IPS DF 4.7 (cell line): ENCODE results near the gene ZNF747.

ENCODE experiments used
- DNase-seq: peaks from one replicate; pipeline ENCODE4 v3.0.0-alpha.2; 2013; ENCODE audit warnings: low spot score; ENCODE audit errors: extremely low read depth

The ZNF747 gene

DNA sequence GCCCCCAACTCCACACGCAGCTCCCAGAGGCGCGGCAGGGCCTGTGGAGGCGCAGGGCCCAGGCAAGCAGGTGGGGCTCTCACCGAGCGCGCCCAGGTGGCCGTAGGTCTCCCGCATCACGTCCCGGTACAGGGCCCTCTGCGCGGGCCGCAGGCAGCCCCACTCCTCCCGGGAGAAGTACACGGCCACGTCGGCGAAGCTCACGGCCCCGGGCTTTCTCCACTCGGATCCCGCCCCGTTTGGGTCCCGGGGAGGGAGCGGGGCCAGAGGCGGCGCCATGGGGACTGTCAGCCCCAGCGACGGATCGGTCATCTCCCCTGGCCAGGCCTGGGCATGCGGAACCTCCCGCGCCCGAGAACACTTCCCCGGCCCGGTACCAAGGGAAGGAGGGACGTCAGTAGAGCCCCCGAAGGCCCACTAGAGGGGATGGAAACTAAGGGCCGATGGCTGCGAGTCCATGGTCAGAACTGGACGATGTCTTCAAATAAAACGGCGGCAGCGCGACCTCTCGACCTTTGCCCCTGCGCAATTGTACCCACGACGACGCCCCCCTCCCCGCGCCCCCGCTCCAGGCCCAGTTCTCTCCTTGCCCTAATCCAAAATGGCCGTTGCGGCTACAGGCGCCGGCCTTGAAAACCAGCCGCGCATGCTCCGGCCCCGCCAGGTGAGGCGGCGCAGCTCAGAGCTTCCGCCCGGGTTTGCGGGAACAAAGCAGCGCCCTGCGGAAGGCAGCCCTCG is at the start of gene ZNF747:
ZNF747 (minus strand) TSS at position 491 of the 738 bp plus-strand sequence; CDS start at position 312, 179 bp downstream.
- no peak for DNase-seq

DNA sequence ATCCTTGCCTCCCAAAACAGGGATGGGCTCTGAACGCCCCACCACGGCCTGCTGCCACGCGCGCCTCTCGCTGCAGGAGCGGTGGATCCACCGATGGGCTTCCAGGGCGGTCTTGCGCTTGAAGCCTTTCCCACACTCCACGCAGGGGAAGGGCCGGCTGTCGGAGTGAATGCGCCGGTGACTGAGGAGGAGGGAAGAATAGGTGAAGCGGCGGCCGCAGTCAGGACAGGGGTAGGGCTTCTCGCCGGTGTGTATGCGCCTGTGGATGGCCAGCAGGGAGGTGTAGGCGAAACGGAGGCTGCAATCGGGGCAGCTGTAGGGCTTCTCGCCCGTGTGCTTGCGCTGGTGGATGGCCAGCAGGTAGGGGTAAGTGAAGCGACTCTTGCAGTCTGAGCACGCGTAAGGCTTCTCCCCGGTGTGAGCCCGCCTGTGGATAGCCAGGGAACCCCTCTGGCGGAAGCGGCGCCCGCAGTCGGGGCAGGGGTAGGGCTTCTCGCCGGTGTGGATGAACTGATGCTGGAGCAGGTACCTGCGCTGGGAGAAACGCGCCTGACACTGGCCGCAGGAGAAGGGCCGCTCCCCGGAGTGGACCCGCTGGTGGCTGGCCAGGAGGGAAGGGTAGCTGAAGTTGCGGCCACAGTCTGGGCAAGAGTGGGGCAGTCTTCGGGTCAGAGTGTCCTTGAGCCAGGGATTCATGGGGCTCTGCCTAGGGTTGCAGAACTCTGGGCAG is 48.1 kb upstream of the ZNF747 start:
- no peak for DNase-seq

DNA sequence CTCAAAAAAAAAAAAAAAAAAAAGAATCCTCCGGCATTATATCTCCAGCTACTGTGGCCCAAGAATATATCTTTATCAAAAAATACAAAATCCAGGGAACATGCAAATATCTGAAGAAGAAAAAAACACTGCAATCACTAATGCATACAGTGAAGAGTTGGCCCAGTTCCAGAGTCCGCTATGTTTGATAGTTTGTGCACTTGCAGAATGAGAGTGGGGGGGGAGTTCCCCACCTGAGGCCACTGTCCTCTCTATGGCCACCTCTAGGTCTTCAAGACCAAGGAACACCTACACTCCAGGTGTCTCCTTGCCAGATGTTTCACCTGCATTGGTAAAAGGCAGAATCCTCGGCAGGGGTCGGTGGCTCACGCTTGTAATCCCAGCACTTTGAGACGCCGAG is 46.8 kb upstream of the ZNF747 start:
- DNase-seq, result no peak

DNA sequence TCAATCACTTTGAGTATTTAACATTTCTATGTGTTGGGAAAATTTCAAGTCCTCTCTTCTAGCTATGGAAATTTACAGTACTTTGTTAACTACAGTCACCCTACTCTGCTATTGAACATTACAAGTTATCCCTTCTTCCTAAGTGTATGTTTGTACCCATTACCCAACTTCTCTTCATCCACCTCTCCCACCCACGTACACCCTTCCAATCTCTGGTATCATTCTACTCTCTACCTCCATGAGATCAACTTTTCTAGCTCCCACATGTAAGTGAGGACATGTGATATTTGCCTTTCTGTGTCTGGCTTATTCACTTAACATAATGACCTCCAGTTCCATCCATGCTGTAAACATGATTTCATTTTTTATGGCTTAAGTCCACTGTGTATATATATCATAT is 40.0 kb upstream of the ZNF747 start:
- DNase-seq, result no peak

DNA sequence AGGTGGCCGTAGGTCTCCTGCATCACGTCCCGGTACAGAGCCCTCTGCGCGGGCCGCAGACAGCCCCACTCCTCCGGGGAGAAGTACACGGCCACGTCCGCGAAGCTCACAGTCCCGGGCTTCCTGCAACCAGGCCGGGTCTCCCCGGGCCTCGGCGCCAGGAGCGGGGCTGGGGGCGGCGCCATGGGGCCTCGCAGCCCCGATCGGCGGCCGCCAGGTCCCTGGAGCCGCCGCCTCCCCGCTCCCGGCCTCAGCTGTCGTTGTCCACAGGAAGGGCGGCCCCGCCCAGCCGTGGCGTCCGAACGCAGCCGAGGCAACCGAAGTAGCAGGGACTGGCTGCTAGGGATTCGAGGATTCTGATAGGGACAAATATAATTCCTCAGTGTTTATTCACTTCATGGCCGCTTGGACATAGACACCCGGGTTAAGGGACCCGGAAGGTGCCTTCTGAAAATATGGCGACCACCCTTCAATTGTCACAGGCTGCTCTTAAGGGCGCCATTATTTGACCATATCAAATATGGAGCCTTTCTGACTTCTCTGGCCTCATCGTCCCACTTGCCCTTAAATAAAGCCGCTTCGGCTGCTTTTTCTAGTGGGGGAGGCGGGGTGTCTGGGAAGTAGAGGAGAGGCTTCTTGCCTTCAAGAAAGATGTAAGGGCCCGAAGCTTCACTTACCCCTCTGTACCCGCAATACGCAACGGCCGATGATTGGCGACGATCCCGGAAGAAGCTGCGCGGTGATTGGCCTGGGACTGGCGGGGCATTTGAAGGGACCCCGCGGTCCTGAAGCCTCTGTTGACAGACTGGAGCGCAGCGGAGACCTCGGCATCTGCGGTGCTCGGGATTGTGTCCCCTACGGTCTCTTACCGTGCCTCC is 37.0 kb upstream of the ZNF747 start, which contains the start of gene ZNF688:
ZNF688 (minus strand) TSS at position 270 of the 878 bp plus-strand sequence; CDS start at position 185, 85 bp downstream.
- peak; percentile 82 for DNase-seq

DNA sequence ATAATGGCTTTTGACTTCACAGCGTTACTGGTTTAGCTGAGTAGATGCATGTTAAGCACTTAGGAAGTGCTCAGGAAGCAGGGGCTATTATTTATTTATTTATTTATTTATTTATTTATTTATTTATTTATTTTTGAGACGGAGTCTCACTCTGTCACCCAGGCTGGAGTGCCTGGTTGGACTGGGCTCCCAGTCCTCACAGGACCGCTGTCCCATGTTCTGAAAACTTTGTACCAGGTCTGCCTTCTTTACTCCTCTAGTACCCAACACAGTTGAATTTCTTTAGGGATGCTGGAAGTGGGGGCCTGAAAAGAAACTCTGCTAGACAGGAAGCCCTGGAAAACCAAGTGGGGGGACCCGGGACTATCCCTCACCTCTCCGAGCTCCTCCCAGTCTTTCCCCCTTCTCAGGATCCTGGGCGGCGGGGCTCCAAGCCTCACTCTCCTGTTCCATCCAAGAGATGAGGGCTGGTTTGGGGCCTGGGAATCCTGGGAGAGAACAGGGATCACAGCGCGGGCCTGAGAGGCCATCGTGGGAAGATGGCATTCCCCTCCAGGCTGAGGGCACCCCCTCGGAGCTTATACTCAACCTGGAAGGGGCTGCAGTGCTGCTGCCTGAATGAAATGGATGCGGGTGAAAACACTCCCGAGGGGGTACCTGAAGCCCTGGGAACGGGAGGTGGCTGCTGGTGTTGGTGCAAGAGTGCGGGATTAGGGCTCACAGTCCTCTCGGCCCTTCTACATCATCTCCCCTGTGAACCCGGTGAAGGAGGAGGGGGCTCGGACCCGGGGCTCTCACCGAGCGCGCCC is 36.2 kb upstream of the ZNF747 start:
- DNase-seq, result no peak

DNA sequence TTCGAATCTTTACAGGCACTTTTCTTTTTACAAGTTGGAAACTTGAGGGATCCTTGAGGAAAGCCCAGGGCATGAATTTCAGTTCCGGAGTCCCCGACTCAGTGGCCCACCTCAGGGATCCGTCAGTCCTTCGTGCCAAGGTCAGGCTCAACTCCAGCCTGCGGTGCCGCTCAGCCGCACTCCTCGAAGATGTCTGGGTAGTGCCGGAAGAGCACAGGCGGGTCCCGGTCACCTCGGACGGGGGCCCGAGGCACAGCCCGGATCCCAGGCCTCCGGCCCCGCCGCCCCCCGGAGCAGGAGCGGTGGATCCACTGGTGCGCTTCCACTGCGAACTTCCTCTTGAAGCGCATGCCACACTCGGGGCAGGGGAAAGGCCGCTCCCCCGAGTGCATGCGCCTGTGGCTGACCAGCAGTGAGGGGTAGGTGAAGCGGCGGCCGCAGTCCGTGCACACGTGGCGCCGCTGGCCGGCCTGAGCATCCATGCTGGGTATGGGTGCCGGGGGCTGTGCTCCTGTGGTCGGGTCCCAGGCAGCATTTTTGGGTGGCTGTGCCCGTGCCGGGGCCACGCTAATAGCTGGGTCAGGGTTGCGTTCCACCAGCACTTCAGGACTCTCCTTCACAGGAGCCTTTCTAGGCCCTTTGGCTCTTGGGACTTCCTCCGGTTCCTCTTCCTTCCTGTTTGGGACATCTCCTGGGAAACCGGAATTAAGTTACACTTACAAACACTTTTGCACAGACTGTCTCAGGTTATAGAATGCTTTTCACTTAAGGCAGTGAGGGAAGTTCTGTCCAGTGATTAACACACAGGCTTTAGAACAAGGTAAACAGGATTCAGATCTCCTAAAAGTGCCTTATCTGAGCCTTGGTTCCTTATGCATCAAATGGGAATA is 35.3 kb upstream of the ZNF747 start:
- no peak for DNase-seq

DNA sequence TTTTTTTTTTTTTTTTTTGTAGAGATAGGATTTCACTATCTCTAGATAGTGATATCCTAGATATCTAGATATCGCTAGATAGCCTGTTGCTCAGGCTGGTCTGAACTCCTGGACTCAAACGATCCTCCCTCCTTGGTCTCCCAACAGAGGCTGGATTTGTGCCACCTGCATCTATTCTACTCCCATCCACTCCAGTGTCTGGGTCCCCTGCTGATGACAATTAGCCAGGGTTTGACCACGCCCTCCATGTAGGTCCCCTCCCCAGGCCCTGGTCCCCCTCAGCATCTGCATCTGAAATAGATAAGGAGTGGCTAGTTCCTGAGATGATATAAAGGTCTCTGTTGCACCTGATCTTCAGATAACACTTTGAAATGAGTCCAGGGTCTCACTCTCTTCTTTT is 34.6 kb upstream of the ZNF747 start:
- no peak for DNase-seq

DNA sequence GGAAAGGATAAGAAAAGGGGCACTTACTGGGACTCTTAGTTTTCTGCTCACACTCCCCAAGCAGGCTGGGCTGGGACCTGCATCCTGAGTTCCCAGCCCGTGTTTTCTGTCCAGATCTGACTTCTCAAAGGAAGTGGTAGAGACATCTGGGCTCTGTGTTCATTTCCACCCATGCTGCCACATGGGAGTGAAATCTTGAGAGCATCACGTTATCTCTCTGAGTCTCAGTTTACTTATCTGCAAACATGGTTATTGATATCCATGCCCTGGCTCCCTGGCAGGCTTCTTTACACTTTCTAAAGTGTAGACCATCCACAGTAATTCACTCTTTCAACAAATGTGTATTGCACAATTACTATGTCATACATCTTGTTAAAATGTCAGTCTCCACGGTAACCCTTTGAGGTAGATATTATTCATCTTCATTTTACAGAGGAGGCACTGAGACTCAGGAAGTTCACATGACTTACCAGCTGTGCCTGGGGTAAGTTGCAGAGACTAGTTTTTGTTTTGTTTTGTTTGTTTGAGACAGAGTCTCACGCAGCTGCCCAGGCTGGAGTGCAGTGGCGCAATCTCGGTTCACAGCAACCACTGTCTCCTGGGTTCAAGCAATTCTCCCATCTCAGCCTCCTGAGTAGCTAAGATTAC is 33.5 kb upstream of the ZNF747 start:
- DNase-seq, result no peak

DNA sequence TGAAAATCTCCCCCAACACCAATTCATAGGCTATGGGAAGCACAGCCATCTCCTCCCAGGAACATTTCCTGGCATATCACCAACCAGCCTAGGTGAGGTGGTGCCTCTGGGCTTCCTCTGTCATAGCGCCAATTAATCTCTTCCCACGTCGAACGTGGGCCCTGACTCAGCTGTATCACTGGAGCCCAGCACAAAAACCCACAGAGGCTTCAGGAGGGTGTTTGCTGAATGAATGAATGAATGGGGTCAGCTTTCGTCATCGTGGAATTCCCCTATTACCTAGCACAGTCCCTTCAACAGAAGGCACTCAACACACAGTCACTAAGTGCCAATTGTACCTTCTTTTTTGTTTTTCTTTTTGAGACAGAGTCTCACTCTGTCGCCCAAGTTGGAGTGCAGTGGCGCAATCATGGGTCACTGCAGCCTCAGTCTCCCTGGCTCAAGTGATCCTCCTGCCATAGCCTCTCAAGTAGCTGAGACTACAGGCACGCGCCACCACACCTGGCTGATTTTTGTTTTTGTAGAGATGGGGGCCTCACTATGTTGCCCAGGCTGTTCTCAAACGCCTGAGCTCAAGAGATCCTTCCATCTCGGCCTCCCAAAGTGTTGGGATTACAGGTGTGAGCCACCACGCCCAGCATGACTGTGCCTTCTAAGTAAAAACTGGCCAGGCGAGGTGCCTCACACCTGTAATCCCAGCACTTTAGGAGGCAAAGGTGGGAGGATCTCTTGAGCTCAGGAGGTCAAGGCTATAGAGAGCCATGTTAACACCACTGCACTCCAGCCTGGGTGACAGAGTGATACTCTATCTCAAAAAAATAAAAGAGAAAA is 32.7 kb upstream of the ZNF747 start:
- no peak for DNase-seq

DNA sequence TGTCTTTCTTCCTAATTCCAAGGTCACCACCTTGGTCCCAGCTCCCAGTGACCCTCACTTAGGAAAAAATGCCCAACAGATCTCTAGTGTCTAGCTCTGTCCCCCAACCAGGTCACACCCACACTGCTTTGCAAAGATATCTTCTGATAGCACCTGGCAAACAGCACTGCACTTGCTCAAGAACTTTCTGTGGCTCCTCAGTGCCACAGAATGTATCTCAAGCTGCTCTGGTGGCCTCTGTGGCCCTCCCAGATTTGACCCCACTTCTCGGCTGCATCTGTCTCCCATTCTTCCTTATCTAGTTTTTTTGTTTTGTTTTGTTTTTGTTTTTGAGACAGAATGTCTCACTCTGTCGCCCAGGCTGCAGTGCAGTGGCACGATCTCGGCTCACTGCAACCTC is 31.9 kb upstream of the ZNF747 start:
- no peak for DNase-seq

DNA sequence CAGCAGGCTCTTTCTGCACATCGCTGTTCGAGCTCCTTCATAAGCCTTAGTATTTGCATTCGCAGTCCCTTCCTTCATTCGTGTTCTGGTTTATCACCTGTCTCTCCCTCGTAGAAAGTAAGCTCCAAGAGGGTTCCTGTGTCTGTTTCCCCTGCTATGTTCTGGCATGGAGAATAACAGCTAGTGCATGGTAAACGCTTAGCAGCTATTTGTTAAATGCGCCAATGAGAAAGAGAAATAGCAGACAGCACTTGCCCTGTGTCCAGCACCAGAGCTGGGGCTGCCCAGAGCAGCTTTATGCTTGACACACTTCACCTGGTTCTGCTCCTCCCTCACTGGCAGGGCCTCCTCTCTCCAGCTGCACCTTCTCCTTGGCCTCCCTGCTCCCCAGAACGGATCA is 31.3 kb upstream of the ZNF747 start:
- DNase-seq, result no peak

DNA sequence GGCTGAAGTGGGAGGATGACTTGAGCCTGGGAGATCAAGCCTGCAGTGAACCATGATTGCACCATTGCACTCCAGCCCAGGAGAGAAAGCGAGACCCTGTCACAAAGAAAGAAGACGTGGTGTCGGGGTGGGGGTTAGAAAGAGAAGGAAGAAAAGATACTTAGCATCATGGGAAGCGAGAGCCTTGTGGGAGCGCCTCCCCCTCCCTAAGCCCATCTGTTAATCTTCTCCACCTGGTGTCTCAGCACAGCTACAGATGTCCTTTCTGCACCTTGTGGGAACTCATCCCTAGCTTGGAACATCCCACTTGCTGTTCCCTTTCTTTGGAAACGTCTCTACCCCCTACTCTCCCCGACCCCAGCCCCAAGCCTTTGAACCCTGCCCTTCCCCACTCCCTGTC is 30.9 kb upstream of the ZNF747 start:
- DNase-seq, result no peak

DNA sequence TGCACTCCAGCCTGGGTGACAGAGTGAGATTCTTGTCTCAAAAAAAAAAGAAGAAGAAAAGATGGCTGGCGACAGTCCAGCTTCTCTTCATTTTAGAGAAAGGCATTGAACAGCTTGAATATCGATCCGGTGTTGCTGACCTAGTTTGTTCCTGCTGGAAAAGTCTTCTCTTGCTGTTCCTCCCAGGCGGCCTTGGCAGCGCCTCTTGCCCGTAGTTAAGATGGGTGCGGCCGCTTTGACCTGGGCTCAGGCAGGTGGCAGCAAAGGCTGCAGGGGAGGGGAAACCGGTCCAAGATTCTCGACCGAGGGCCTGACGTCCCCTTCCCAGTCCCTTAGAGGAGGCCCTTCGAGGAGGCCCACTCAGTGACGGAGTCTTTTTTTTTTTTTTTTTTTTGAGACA is 27.4 kb upstream of the ZNF747 start:
- no peak for DNase-seq

DNA sequence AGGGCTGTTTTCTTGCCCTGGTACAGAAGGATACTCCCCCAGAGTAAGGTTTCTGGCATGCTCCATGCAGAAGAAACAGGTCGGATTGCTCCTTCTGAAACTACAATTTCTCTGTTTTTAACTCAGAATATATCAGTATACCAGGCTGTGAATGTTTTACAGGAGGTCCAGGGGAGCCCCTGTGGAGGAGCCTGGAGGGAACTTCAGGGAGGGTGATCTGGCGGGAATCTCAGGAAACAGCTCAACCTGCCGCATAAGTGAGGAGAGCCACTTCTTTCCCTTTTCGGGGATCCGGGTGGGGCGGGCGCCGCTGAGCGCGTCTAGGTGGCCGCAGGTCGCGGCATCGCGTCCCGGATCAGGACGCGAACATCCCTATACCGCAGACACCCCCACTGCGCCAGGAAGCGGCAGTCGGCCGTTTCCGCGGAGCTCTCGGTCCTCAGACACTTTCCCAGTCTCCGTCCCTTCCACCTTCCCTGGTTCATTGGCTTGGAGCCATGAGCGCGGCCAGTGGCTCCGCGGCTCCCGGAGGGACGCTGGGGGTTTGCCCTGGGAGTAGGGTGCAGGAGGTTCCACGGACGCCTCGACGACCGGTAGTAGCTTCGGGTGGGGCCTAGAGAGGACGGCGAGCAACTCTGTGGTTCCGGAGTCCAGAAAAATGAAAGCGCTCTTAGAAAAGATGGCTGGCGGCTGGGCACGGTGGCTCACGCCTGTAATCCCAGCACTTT is 26.6 kb upstream of the ZNF747 start:
- no peak for DNase-seq

DNA sequence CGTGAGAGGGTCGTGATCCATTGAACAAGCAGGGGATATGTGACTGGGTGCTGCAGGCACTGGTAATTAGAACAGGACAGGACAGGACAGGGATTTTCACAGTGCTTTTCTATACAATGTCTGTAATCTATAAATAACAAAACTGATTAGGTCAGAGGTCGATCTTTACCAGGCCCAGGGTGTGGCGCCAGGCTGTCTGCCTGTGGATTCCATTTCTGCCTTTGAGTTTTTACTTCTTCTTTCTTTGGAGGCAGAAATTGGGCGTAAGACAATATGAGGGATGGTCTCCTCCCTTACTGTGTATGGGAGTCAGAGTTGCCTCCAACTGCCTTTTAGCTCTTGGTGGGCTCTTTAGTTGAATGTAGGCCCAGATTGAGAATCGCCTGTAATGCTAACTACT is 25.0 kb upstream of the ZNF747 start:
- no peak for DNase-seq

DNA sequence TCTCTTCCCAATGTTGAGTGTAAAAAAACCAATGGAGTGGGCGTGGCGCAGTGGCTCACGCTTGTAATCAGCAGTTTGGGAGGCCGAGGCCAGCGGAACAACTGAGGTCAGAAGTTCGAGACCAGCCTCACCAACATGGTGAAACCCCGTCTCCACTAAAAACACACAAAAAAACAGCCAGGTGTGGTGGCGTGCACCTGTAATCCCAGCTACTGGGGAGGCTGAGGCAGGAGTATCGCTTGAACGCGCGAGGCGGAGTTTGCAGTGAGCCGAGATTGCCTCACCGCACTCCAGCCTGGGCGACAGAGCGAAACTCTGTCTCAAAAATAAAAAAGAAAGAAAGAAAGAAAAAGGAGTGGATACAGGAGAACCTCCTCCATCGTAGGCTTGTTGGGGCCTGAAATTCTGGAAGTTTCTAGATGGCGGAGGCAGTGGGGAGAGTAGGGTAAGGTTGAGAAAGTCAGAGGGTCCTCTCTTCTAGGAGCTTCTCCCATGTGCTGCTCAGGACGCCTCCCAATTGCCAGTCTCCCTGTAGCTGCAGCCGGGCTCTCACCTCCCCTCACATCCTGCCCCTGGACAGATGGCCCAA is 24.2 kb upstream of the ZNF747 start:
- DNase-seq, result no peak
